GM18505 (cell line): ENCODE results near the gene JAK1.

Experiments used
- ATAC-seq: cut with Tn5 transposase; IDR thresholded peaks from one replicate; pipeline ENCODE4 v1.9.1; 2021; ENCODE audit not compliant: unreplicated experiment
- POLR2A ChIP-seq: IDR thresholded peaks from 4 replicates; pipeline ENCODE4 v1.6.1; 2011; ENCODE audit warnings: borderline replicate concordance; ENCODE audit not compliant: insufficient read depth, insufficient read length; ENCODE audit errors: extremely low read depth

JAK1 gene

GRCh38 chr1:64953241-64953640, 13.1 kb downstream of the JAK1 start:
- no peak for ATAC-seq
- no peak for TF ChIP-seq POLR2A

- no peak for ATAC-seq
Measured at GRCh38 chr1:64950284-64950809, 16.0 kb downstream of the JAK1 start.

GRCh38 chr1:64948905-64949833, 17.2 kb downstream of the JAK1 start:
- no peak for ATAC-seq
- no peak for TF ChIP-seq POLR2A

More at GRCh38 chr1:64950284-64950809, 16.0 kb downstream of the JAK1 start:
- TF ChIP-seq POLR2A: no peak

- no peak for ATAC-seq
- TF ChIP-seq POLR2A: no peak
Measured at GRCh38 chr1:64948216-64948615, 18.1 kb downstream of the JAK1 start.

GRCh38 chr1:64946916-64947315, 19.4 kb downstream of the JAK1 start:
- no peak for ATAC-seq

GRCh38 chr1:64944913-64945312, 21.4 kb downstream of the JAK1 start:
- no peak for ATAC-seq
- TF ChIP-seq POLR2A: no peak

More at GRCh38 chr1:64946916-64947315, 19.4 kb downstream of the JAK1 start:
- no peak for TF ChIP-seq POLR2A

- no peak for TF ChIP-seq POLR2A
- no peak for ATAC-seq
Measured at GRCh38 chr1:64942675-64943074, 23.7 kb downstream of the JAK1 start.

- no peak for TF ChIP-seq POLR2A
- ATAC-seq: no peak
Measured at GRCh38 chr1:64942118-64942517, 24.2 kb downstream of the JAK1 start.

GRCh38 chr1:64941461-64942117, 24.8 kb downstream of the JAK1 start:
- no peak for TF ChIP-seq POLR2A
- no peak for ATAC-seq

- TF ChIP-seq POLR2A: no peak
- no peak for ATAC-seq
Measured at GRCh38 chr1:64940025-64940424, 26.3 kb downstream of the JAK1 start.

GRCh38 chr1:64938991-64939390, 27.4 kb downstream of the JAK1 start:
- no peak for ATAC-seq

GRCh38 chr1:64936956-64937355, 29.4 kb downstream of the JAK1 start:
- no peak for ATAC-seq
- no peak for TF ChIP-seq POLR2A

More at GRCh38 chr1:64938991-64939390, 27.4 kb downstream of the JAK1 start:
- no peak for TF ChIP-seq POLR2A

- TF ChIP-seq POLR2A: no peak
- ATAC-seq: no peak
Measured at GRCh38 chr1:64935551-64936155, 30.7 kb downstream of the JAK1 start.
